GM08714 (cell line): ENCODE results near the gene TBC1D9B.

ENCODE experiments used
- H3K4me3 ChIP-seq: fragments of 200-500 bp; sonication (Bioruptor generic); 2 replicates; pipeline ENCODE4 v1.5.1; 2014; ENCODE audit warnings: mild to moderate bottlenecking, low read length, inconsistent platforms
- ZNF274 ChIP-seq: IDR thresholded peaks from 2 replicates; pipeline ENCODE4 v1.6.1; 2012; ENCODE audit warnings: mild to moderate bottlenecking, low read depth, low read length

Gene TBC1D9B

DNA sequence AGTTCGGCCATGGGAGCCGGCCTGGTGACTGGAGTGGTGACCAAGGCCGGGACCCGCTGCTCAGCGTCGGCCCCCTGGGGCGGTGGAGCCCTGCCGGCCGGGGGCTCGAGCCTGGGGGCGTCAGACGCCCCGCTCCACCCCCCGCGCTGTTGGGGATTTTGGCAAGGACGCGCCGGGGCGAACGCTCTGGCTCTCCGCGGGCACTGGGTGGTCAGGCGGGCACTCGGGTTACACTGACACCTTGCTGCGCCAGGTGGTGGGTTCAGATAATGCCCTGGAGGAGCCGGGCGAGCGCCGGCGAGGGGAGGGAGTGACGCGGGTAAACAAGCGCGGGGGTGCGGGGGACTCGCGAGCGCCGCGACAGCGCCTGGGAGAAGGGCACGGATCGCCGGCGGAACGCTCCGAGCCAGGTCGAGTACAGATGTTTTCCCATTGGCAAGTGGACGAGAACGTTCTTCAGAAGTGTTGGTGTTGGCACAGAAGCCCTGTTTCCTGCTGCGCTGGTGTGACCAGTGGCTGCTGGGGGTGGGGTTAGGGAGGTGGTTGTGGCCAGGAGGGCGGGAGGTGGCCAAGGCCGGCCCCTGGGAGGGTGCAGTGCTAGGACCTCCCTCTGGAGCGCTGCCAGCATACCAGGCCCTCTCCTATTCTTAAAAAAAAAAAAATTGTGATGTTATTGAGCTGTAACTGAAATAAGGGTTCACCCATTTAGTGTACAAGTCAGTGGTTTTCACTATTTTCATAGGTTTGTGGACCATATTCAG, 86.2 kb downstream of the TBC1D9B start:
- TF ChIP-seq ZNF274: no peak
- H3K4me3 ChIP-seq: peak overlapping the region; percentile 94

DNA sequence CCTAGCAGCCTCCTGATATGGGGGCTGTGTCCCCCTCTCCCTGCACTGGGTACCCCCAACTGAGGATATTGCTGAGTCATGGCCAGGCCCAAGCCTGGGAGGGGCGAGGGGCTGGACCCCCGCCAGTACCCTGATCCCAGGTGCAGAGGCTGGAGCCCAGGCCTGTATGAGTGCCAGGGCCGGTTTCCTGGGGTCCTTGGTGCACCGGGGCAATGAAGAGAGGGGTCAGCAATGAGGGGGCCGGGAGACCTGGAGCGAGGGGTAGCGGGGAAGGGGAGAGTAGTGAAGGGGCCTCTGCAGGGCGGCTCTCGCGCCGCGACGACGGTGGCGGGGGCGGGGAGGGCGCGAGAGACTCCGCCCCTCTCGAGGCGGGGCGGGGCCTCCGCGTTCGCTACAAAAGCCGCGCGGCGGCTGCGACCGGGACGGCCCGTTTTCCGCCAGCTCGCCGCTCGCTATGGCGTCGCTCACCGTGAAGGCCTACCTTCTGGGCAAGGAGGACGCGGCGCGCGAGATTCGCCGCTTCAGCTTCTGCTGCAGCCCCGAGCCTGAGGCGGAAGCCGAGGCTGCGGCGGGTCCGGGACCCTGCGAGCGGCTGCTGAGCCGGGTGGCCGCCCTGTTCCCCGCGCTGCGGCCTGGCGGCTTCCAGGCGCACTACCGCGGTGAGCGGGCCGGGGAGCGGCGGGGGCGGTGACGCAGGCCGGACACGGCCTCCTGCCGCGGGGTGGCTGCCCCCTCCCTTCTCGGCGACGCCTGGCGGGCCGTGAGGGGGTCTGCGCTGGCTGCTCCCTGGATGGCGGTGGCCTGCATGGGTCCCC, 87.0 kb downstream of the TBC1D9B start, which contains the start of gene SQSTM1:
Gene SQSTM1 (plus strand): TSS at position 423 of the 815 bp plus-strand sequence. CDS start 32 bp downstream, at position 455.
- no peak for TF ChIP-seq ZNF274
- H3K4me3 ChIP-seq: peak within 1 kb of the TSS; percentile 94

DNA sequence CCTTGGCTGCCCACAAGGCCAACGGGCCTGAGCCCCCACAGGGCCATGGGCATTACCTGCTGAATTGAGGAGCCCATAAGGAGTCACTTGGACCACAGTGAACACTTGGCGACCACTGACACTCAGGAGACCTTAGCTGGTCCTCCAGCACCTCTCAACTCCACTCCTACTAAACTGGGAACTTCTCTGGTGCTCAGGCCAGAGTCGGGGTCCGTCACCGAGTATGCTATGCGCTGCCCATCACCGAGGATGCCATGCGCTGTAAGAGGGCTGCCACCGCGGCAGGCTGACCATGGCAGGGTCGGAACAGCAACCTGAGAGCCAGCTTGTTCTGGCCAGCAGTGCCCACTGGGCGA, 87.6 kb downstream of the TBC1D9B start:
- peak overlapping the region; percentile 43; the same call in 1 of the 2 replicates for H3K4me3 ChIP-seq
- no peak for TF ChIP-seq ZNF274

DNA sequence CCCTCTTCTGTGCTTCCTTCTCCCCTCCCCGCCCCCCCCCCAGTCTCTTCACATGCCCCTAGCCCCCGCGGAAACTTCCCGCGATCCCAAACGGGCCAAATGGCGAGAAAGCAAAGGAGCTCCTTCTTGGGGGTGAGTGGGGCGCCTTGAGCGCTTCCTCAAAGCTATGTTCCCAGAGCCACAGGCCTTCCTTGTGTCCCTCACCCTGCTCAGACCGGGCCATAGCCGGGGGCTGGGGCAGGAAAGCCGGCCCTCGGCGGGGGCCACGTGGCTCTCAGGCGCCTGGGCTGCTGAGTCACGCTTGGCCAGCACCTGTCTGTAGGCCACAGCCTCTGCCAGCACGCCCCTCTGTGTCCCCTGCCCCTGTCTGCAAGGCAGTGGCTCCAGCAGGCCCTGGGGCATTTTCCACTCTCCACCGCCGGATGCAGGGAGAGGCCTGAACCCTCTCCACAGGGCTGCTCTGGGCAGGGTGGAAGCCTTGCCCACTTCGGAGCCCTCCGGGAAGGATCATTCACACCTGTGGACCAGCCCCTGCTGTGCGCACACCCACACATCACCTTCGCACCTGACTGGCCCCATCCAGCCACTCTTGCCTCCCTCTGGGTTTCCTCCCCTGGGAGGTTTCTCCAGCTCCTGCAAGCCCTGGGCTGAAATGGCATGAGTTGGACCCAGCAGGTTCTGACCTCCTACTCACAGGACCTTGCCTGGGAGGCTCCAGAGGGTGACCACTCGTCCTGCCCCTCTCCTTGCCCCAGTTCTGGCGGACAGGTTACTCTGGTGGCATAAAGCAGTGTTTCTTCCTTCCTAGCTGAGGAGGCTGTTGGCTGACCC, 88.2 kb downstream of the TBC1D9B start:
- no peak for TF ChIP-seq ZNF274

DNA sequence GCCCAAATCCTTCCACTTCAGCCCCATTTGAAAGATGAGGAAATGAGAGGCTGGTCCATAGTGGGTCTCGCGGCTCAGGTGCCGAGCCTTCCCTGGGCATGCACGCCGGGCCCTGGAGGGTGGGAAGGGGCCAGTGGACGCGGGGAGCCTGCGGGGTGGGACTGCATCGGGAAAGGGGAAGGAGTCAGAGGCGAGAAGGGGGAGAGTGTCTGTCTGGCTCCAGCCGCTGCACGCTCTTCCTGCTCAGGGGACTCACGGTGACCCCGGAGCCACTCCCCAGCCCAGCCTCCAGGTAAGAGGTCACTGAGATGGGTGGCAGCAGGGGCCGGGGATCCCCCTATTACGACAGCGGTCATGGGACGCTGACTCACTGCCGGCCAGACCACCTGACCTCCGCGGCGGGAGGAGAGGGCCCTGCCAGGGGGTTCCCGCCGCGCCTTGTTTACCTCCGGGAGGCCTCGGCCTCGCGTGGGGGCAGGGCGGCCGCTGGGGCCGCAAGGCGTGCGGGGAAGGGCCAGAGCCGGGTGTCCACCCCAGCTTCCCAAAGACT, 88.9 kb downstream of the TBC1D9B start:
- no peak for TF ChIP-seq ZNF274
- peak overlapping the region; percentile 40; the same call in 1 of the 2 replicates for H3K4me3 ChIP-seq

More for the DNA sequence above, 88.2 kb downstream of the TBC1D9B start:
- no peak overlapping the region for H3K4me3 ChIP-seq

DNA sequence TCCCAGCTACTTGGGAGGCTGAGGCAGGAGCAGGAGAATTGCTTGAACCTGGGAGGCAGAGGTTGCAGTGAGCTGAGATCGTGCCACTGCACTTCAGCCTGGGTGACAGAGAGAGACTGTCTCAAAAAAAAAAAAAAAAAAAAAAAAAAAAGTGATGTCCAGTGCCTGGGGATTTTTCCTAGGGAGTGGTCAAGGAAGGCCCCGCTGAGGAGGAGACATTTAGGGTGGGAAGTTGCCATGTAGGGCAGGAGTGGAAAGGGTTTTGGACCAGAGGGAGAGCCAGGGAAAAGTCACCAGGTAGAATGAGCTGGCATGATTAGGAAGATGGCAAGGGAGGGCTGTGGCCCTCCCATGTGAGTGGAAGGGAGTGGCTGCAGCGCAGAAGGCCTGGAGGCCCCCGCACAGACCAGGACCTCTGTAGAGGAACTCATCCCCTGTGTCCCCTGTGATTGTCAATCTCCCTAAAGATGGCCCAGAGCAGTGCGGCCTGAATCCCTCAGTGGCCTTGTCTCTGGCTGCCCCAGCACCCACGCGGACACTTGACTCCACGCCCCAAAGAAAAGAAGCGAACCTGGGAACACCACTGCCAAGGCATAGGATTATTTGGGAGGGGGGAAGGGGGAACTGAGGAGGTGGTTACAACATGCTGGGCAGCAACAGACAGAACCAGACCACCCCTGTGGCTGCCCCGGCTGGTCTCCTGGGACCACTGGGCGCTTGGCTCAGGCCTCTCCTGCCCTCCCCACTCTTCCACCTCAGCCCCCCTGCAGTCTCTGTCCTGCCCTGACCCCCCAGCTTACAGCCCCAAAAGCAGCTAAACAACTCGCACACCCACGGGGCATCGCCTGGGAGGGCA, 89.6 kb downstream of the TBC1D9B start:
- no peak for TF ChIP-seq ZNF274
- peak overlapping the region; percentile 40; the same call in 1 of the 2 replicates for H3K4me3 ChIP-seq

DNA sequence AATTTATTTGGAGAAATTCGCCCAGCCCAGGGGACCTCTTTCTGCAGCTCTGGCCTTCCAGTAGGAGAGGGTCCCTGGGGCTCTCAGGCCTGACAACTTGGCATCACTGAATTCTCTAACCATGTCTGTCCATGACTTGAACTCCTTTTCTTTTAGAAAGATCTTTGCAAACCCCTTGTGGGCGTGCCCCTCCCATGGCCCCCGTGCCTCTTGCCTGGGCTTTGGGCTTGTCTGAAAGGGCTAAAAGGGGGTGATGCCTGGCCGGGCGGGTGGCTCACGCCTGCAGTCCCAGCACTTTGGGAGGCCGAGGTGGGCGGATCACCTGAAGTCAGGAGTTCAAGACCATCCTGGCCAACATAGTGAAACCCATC, 90.2 kb downstream of the TBC1D9B start:
- no peak for TF ChIP-seq ZNF274
- H3K4me3 ChIP-seq: peak overlapping the region; percentile 40; the same call in 1 of the 2 replicates

DNA sequence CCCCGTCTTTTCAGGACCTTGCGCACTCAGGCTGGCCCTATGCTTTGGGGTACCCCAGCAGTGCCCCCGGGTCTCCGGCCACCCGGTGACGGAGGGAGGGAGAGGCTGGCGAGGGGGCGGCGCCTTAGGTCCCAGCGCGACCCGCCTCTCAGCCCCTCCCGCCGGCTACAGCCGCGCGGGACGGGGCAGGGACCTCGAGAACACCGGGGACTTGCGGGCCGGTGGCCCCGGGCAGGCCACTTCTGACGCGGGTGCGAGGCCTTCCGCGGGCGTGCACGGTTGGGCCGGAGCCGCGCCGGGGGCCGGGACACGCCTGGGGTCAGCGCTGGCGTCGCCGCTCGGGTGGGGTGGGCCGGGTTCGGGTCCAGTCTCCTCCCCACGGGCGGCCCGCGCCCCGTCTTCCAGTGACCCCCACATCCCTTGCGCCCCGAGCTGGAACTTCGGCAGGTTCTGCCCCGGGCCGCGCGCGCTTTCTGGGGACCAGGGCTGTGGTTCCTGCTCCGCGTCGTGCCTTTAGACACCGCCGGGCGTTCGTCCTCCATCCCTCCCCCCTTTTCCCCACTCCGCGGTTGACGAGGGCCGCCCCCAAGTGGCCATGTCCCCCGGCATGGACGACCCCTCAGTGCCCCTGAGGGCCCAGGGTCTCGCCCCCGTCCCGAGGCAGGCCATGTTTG, 90.8 kb downstream of the TBC1D9B start:
- no peak for TF ChIP-seq ZNF274
- H3K4me3 ChIP-seq: peak overlapping the region; percentile 40; the same call in 1 of the 2 replicates

DNA sequence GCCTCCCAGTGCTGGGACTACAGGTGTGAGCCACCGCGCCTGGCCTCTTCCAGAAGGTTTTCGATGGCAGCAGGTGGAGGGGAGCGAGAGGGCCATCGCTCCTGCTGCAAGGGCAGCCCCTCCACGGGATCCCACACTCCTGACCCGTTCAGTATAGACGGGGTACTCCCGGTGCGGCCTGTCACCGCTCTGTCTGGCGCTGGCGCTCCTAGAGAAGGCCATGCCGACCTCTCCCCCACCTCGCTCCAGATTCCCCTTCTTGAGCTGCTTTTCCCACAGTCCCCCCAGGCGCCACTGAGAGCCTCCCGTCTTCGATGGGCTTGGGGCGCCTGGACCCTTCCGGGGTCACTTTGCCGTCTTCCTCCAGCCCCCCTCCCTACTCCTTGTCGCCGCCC, 91.3 kb downstream of the TBC1D9B start:
- no peak for TF ChIP-seq ZNF274
- H3K4me3 ChIP-seq: peak overlapping the region; percentile 40; the same call in 1 of the 2 replicates

DNA sequence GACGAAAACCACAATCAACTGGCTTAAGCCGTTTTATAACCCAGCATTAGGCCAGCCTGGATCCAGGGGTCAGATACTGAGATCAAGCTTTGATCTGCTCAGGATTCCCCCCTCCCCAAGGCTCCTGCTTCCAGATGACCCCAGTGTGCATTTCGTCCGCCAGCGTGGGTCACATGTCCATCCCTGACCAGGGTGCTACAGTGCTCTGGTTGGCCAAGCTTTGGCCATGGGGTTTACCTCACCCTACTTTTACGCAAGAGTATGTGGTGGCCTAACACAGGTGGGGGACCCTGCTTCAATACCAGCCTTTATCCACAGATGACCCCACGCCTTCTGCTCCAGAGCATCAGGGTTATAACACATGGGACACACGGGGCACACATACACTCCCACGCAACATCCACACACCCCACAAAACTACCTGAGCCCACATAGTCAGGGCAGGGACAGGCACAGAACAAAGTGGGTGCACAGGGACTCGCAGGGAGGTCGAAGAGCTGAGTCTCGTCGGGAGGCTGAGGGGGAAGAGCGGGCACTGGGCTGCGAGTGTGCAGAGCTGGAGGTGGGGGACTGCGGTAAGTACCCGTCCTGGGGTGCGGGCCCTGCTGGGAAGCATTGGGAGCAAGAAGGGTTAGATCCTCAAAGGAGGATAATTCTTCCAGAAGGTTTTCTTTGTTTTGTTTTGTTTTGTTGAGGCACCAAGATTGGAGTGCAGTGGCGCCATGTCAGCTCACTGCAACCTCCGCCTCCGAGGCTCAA, 92.0 kb downstream of the TBC1D9B start:
- no peak overlapping the region for H3K4me3 ChIP-seq

DNA sequence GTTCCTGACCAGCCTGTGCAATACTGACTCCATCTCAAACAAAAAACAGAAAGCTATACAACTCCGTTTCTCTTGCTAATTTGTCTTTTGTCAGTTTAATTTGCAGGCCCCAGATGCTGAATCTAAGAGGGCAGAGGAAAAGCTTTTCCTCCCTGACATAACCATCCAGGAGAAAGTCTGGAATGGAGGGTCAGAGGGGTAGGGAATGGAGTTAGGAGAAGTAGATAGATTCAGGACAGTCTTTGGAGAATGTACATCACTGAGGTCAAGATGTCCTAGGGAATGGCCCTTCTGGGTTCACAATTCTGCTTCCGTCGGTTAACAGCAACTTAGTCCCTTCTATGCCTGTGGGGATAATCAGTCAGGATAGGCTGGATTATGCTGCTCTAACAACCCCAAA, 93.6 kb downstream of the TBC1D9B start:
- no peak overlapping the region for H3K4me3 ChIP-seq
- no peak for TF ChIP-seq ZNF274

More for the DNA sequence above, 92.0 kb downstream of the TBC1D9B start:
- TF ChIP-seq ZNF274: no peak

DNA sequence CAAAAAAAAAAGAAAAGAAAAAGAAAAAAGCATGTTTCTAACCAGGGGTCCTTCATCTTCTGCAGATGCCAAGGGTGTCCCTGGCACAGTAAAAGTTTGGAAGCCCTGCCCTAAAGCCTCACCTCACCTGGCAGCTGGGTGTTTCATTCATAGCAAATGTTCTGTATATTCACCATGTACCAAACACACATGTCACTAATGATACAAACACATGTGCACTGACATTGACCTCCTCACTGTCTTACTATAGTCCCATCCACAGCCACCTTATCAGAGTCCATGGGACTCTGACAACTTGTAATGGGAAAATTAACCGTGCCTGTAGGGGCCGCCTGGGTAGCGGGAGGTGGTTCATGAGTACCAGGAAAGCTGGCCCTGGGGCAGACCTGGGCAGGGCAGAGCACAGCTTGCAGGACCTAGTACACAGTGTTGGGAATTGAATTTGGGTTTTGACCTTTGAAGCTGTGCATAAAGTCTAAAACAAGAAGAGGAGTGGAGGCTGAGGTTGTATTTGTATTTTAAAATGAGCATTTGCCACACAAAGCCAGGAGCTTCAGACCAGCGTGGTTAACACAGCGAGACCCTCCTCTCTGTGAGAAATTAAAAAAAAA, 94.6 kb downstream of the TBC1D9B start:
- no peak for TF ChIP-seq ZNF274
- no peak overlapping the region for H3K4me3 ChIP-seq
